Measurements from ENCODE around the gene FRMD1. TPM values are rescaled to one million over a fixed set of nuclear protein-coding genes. Genes with fewer than 3 reads are reported as not detected.

Gene FRMD1
- polyA plus RNA-seq (2011; rRNA removed) = not detected in 2 replicates
- not detected in 2 replicates for polyA minus RNA-seq (2011; rRNA and poly(A)+ RNA removed)

- H3K9me3 ChIP-seq (ENCODE audit: control insufficient read depth, insufficient read depth, low read length) = peaks cover 50% of the 10 kb centered on the region
- TF ChIP-seq, protein P1, sequence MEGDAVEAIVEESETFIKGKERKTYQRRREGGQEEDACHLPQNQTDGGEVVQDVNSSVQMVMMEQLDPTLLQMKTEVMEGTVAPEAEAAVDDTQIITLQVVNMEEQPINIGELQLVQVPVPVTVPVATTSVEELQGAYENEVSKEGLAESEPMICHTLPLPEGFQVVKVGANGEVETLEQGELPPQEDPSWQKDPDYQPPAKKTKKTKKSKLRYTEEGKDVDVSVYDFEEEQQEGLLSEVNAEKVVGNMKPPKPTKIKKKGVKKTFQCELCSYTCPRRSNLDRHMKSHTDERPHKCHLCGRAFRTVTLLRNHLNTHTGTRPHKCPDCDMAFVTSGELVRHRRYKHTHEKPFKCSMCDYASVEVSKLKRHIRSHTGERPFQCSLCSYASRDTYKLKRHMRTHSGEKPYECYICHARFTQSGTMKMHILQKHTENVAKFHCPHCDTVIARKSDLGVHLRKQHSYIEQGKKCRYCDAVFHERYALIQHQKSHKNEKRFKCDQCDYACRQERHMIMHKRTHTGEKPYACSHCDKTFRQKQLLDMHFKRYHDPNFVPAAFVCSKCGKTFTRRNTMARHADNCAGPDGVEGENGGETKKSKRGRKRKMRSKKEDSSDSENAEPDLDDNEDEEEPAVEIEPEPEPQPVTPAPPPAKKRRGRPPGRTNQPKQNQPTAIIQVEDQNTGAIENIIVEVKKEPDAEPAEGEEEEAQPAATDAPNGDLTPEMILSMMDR (IDR thresholded peaks at IDR 0.05; ENCODE audit: low read depth, low read length) = no peak
- ChIA-PET CTCF (no interaction called here), POLR2A (no interaction called here)
- H3K27ac ChIP-seq (ENCODE audit: low read depth, low read length) = no peak within 1 kb of the TSS
- no peak for DNase-seq (ENCODE audit: low read depth, low spot score)
- H3K27me3 ChIP-seq (ENCODE audit: control insufficient read depth, insufficient read depth, low read length) = peaks cover 2% of the 10 kb centered on the region
- H3K4me3 ChIP-seq (ENCODE audit: low read depth, low read length) = no peak within 1 kb of the TSS
Observed at GRCh38 chr6:168078943-168079405, at the start of gene FRMD1. FRMD1 (minus strand) TSS chr6:168079212; CDS start chr6:168079094, 118 bp downstream.

DNA sequence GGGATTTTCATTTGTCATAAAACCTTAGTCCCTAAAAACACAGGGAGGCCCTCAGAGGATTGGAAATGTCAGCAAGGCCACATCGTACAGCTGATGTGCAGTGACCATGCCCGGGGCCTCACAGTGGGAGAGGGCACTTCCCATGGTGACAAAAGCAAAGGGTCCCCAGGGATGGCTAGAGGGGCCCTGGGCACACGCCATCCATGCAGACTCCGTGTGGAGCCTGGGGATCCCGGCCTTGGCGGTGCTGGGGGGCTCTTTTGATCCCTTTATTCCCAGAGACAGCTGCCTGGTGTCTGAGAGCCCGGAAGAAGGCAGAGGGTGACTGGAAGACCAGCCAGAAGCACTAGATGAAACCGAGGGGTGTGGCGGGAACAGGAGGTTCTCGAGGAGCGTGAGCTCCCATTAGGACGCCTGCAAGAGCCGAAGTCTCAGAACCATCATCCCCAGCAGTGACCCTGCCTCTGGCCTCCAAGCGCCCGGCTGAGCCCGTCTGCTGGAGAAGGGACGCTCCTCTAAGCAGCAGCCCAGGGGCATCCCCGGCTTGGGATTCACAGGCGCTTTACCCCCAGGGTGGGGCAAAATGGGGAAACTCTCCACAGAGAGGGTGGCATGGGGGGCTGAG lies 49.1 kb upstream of the FRMD1 start:
- Histone ChIP-seq H3K27me3 (ENCODE audit: control insufficient read depth, insufficient read depth, low read length) (no peaks in the 10 kb centered on the region), H3K4me3 (ENCODE audit: low read depth, low read length) (no peak overlapping the region), H3K27ac (ENCODE audit: low read depth, low read length) (no peak overlapping the region), H3K9me3 (ENCODE audit: control insufficient read depth, insufficient read depth, low read length) (peaks cover 62% of the 10 kb centered on the region)
- ChIA-PET CTCF (no interaction called here), POLR2A (no interaction called here)
- no peak for DNase-seq (ENCODE audit: low read depth, low spot score)
- TF ChIP-seq, protein P1 (IDR thresholded peaks at IDR 0.05; ENCODE audit: low read depth, low read length) = no peak

DNA sequence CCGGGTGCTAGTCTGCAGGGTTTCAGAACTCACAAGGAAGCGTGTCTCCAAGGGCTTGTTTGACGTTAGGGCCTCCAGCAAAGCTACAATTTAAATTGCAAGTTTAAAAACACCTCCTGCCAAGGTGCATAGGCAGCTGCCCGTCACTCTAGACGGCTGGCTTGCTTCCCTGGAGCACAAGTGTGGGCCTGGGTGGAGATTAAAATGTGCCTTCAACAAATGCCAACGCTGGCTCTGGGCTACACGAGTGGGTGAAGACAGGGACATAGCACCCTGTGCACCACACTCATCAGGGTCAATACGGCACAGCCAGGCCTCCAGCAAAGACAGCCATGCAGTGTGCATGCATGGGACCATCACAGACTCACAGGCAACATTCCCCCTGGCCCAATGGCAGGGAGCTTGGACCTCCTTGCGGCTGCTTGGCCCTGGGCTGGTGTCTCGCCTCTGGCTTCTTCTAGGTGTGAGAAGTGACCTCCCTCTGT lies 48.4 kb upstream of the FRMD1 start:
- no peak for DNase-seq (ENCODE audit: low read depth, low spot score)
- Histone ChIP-seq H3K27me3 (ENCODE audit: control insufficient read depth, insufficient read depth, low read length) (no peaks in the 10 kb centered on the region), H3K27ac (ENCODE audit: low read depth, low read length) (no peak overlapping the region), H3K4me3 (ENCODE audit: low read depth, low read length) (no peak overlapping the region), H3K9me3 (ENCODE audit: control insufficient read depth, insufficient read depth, low read length) (peaks cover 59% of the 10 kb centered on the region)
- CTCF ChIA-PET = no interaction called here
- TF ChIP-seq, protein P1 (IDR thresholded peaks at IDR 0.05; ENCODE audit: low read depth, low read length) = no peak
- POLR2A ChIA-PET = no interaction called here

DNA sequence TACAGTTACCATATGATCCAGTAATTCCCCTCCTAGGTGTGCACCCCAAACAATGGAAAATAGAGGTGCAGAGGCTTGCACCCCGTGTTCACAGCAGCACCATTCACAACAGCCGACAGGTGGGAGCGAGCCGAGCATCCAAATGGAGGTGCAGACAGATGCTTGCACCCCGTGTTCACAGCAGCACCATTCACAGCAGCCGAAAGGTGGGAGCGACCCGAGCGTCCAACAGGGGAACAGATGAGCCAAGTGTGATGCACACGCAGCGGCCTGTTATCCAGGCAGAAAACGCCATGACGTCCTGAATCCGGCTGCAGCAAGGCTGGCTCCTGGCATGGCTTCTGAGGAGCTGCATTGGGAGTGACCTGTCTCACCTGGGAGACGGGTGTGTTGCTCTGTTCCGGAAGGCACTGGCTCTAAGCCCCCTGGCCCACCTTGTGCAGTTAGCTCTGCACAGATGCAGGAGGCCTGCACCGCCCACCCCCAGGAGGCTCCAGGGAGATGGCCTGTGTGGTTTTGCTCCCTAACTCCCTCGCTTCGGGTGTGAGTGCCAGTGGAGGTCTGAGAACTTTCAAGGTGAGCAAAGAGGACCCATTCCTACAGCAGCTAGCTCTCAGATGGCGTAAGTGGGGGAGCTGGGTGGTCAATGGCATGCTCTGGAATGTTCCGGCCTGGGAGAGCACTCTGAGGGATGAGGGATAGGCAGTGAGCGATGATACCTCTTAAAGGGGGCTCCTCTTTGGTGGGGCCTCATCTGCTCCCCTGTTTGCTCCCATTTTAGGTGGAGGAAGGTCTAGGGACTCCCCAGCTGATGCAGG lies 47.8 kb upstream of the FRMD1 start:
- H3K27me3 ChIP-seq (ENCODE audit: control insufficient read depth, insufficient read depth, low read length) = no peaks in the 10 kb centered on the region
- no peak for DNase-seq (ENCODE audit: low read depth, low spot score)
- ChIA-PET POLR2A (no interaction called here), CTCF (no interaction called here)
- H3K27ac ChIP-seq (ENCODE audit: low read depth, low read length) = no peak overlapping the region
- H3K9me3 ChIP-seq (ENCODE audit: control insufficient read depth, insufficient read depth, low read length) = peaks cover 65% of the 10 kb centered on the region
- no peak overlapping the region for H3K4me3 ChIP-seq (ENCODE audit: low read depth, low read length)
- TF ChIP-seq, protein P1 (IDR thresholded peaks at IDR 0.05; ENCODE audit: low read depth, low read length) = no peak

Data from AG04450 (cell line).